Measurements from ENCODE around the gene CCDC24.

DNA sequence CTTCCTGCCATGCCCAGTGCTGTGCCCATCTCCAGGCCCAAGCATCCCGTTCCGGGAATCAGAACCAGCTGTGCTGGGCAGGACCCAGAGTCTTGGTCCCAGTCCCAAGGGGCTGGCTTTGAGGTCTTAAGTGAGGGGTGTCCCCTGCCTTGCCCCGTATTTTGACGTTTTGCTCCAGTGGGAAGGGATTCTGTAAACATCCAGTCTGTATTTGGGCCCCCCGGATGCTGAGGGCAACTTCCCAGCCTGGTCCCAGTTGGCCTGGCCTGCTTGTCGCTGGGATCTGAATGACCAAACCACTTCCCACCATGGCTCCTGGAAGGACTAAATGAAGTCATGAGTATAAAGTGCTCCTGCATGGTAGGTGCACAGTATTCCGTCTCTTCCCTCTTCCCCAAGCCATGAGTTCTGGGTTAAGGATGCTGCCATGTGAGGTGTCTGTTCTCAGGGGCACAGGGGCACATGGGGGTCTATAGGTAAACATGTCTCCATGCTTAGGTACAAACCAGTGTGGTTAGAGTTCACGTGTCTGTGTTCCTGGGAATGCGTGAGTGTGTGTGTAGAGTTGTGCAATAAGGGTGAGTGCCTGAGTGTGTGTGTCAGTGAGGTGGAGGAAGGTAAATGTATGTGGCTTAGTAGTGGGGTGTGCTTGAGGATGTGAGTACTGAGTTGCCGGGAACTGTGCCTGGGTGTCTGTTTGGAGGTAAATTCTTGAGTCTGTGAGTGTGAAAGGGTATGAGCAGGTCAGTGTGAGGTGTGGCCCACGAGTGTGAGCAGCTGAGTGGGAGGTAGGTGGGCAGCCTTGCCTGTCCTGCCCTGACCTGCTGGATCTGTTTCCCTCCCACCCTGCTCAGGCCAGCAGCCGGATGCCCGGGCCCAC lies 10.9 kb upstream of the CCDC24 start:
- TF ChIP-seq CTCF (IDR thresholded peaks at IDR 0.05), result no peak
- TF ChIP-seq POLR2A (IDR thresholded peaks at IDR 0.05), result no peak
- no peak for TF ChIP-seq EP300 (IDR thresholded peaks at IDR 0.05)
